SK-N-SH treated with all-trans-retinoic acid at 6 μM for 48 hours (cell line): ENCODE measurements around the gene SPOCK1.

Experiments
- ARNTL ChIP-seq: fragments of 450-650 bp; formaldehyde crosslinking; IDR thresholded peaks from 2 replicates; pipeline ENCODE4 v1.5.0; 2020; ENCODE audit warnings: low read depth, mild to moderate bottlenecking, moderate library complexity, borderline replicate concordance
- BACH2 ChIP-seq: fragments of 250-450 bp; sonication (Bioruptor Pico); IDR thresholded peaks from 2 replicates; pipeline ENCODE4 v1.9.0; 2021; ENCODE audit warnings: mild to moderate bottlenecking, borderline replicate concordance
- ESRRG ChIP-seq: fragments of 250-450 bp; sonication (Bioruptor Pico); IDR thresholded peaks from 2 replicates; pipeline ENCODE4 v1.6.1; 2021; ENCODE audit warnings: mild to moderate bottlenecking
- SNAI2 ChIP-seq: fragments of 250-450 bp; sonication (Bioruptor Pico); IDR thresholded peaks from 2 replicates; pipeline ENCODE4 v1.5.0; 2020; ENCODE audit warnings: mild to moderate bottlenecking, moderate library complexity
- TF ChIP-seq, protein P1 (sequence below): fragments of 250-450 bp; sonication (Bioruptor Pico); IDR thresholded peaks from 2 replicates; pipeline ENCODE4 v1.8.0; 2020; ENCODE audit warnings: mild to moderate bottlenecking, moderate library complexity, borderline replicate concordance

DNA sequence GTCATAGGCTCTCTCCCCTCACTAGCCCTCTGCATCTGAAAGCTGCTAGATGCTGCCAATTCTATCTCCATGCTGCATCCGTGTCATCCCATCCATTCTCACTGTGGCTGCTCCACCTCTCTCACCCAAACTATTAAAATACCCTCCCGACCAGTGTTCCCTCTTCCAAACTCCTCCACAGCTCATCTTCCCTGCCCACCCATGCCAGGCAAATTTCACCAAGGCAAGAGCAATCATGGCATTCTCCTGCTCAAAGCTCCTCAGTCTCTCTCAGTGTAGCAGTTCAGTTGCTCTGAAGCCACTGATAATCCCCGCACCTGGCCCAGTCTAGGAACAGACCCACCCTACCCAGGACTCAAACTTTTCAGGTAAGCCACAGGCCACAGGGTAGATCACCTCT, 48.4 kb downstream of the SPOCK1 start:
- TF ChIP-seq BACH2 (no peak), SNAI2 (CRISPR knock-in tag) (no peak), ARNTL (no peak), ESRRG (no peak)
- TF ChIP-seq, protein P1, sequence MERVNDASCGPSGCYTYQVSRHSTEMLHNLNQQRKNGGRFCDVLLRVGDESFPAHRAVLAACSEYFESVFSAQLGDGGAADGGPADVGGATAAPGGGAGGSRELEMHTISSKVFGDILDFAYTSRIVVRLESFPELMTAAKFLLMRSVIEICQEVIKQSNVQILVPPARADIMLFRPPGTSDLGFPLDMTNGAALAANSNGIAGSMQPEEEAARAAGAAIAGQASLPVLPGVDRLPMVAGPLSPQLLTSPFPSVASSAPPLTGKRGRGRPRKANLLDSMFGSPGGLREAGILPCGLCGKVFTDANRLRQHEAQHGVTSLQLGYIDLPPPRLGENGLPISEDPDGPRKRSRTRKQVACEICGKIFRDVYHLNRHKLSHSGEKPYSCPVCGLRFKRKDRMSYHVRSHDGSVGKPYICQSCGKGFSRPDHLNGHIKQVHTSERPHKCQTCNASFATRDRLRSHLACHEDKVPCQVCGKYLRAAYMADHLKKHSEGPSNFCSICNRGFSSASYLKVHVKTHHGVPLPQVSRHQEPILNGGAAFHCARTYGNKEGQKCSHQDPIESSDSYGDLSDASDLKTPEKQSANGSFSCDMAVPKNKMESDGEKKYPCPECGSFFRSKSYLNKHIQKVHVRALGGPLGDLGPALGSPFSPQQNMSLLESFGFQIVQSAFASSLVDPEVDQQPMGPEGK (CRISPR knock-in tag): no peak
